Astrocyte (in vitro differentiated cells and primary cell): ENCODE data around the gene DIDO1. TPM values are rescaled to one million over a fixed set of nuclear protein-coding genes. Genes with fewer than 3 reads are reported as not detected.

Experiments used
- DNase-seq: peaks from one replicate; pipeline ENCODE4 v3.0.0-alpha.2; 2010; ENCODE audit warnings: low read depth
- FAIRE-seq: peaks from 2 replicates; lab custom pipeline; 2011; peaks lifted over from hg19 to GRCh38; lab: Jason Lieb, UNC
- H2AFZ ChIP-seq: 2 replicates; pipeline ENCODE4 v1.6.0; 2012; ENCODE audit warnings: low read depth, low read length, inconsistent platforms
- H3K27ac ChIP-seq: 2 replicates; pipeline ENCODE4 v1.5.1; 2011; ENCODE audit warnings: low read depth, low read length, inconsistent platforms
- H3K27me3 ChIP-seq: 2 replicates; pipeline ENCODE4 v1.6.0; 2011; ENCODE audit warnings: low read length, inconsistent platforms; ENCODE audit not compliant: insufficient read depth
- H3K36me3 ChIP-seq: 2 replicates; pipeline ENCODE4 v1.5.1; 2011; ENCODE audit warnings: low read length, inconsistent platforms; ENCODE audit not compliant: insufficient read depth
- H3K4me1 ChIP-seq: 2 replicates; pipeline ENCODE4 v1.5.1; 2011; ENCODE audit warnings: low read length, inconsistent platforms; ENCODE audit not compliant: insufficient read depth
- H3K4me2 ChIP-seq: 2 replicates; pipeline ENCODE4 v1.6.0; 2012; ENCODE audit warnings: low read length, inconsistent platforms
- H3K4me3 ChIP-seq: 2 replicates; pipeline ENCODE4 v1.5.1; 2011; ENCODE audit warnings: low read depth, mild to moderate bottlenecking, low read length, inconsistent platforms; ENCODE audit not compliant: insufficient read depth
- H3K79me2 ChIP-seq: 2 replicates; pipeline ENCODE4 v1.6.0; 2012; ENCODE audit warnings: mild to moderate bottlenecking, low read length, inconsistent platforms; ENCODE audit not compliant: insufficient read depth
- H3K9ac ChIP-seq: 2 replicates; pipeline ENCODE4 v1.6.0; 2012; ENCODE audit warnings: mild to moderate bottlenecking, low read length, inconsistent platforms
- H3K9me3 ChIP-seq: 2 replicates; pipeline ENCODE4 v1.5.1; 2012; ENCODE audit warnings: low read depth, mild to moderate bottlenecking, low read length, inconsistent platforms; ENCODE audit not compliant: insufficient read depth
- H4K20me1 ChIP-seq: 2 replicates; pipeline ENCODE4 v1.6.0; 2012; ENCODE audit warnings: low read length, inconsistent platforms; ENCODE audit not compliant: insufficient read depth
- H3K27ac Mint-ChIP-seq: one replicate; pipeline ENCODE4 v1.8.0; 2021; ENCODE audit warnings: mild to moderate bottlenecking, mixed read lengths; ENCODE audit not compliant: unreplicated experiment
- H3K27me3 Mint-ChIP-seq: one replicate; pipeline ENCODE4 v1.8.0; 2021; ENCODE audit warnings: low read depth, mixed read lengths; ENCODE audit not compliant: unreplicated experiment
- H3K36me3 Mint-ChIP-seq: one replicate; pipeline ENCODE4 v1.8.0; 2021; ENCODE audit warnings: low read depth, mixed read lengths; ENCODE audit not compliant: unreplicated experiment
- H3K4me1 Mint-ChIP-seq: one replicate; pipeline ENCODE4 v1.8.0; 2021; ENCODE audit warnings: low read depth, mixed read lengths; ENCODE audit not compliant: unreplicated experiment
- H3K4me3 Mint-ChIP-seq: one replicate; pipeline ENCODE4 v1.8.0; 2021; ENCODE audit warnings: mild to moderate bottlenecking, moderate library complexity, mixed read lengths; ENCODE audit not compliant: unreplicated experiment
- H3K9me3 Mint-ChIP-seq: one replicate; pipeline ENCODE4 v1.8.0; 2021; ENCODE audit warnings: mild to moderate bottlenecking, mixed read lengths; ENCODE audit not compliant: unreplicated experiment
- EZH2 ChIP-seq: IDR thresholded peaks from 2 replicates; pipeline ENCODE4 v1.6.1; 2012; ENCODE audit warnings: mild to moderate bottlenecking, low read length, inconsistent platforms; ENCODE audit not compliant: insufficient read depth
- total RNA-seq: library from RNA; stranded (reverse); gene quantifications from 2 replicates; pipeline ENCODE4 v1.2.1, GENCODE V29; 2021
- TF ChIP-seq, protein P1 (sequence below): IDR thresholded peaks from 2 replicates; pipeline ENCODE4 v1.5.1; 2011; ENCODE audit warnings: low read depth, mild to moderate bottlenecking, inconsistent platforms, low read length, moderate library complexity; ENCODE audit not compliant: insufficient read depth

The DIDO1 gene
- total RNA-seq, 1 donor from 2014 or later, result 39.0 TPM

DNA sequence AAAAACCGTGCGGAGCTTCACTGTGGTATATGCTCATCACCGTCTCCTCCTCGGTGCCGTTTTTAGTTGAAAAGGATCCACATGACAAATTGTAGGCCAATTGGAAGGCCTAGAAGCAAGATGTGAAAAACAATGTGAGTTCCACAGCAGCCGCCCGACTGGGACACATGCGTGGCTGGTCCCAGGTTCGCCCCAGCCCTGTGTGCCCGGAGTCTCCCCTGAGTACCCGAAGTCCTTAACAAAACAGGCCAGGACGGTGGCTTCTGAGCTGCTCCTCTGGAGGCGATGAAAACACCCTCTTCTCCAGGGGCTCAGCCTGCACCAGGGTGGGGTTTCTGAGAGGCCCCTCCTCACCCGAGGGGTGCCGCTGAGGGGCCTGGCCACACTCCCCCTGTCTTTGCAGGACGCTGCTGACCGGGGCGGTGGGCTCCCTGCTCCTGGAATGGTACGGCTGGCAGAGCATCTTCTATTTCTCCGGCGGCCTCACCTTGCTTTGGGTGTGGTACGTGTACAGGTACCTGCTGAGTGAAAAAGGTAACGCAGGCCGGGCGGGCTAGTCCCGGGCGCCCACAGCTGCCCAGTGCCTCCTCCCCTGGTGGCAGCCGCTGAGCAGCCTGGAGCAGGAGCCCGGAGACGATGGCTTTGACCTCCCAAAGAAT, 36.0 kb upstream of the DIDO1 start:
- no peak overlapping the region for H2AFZ ChIP-seq
- TF ChIP-seq EZH2, result no peak
- TF ChIP-seq, protein P1, sequence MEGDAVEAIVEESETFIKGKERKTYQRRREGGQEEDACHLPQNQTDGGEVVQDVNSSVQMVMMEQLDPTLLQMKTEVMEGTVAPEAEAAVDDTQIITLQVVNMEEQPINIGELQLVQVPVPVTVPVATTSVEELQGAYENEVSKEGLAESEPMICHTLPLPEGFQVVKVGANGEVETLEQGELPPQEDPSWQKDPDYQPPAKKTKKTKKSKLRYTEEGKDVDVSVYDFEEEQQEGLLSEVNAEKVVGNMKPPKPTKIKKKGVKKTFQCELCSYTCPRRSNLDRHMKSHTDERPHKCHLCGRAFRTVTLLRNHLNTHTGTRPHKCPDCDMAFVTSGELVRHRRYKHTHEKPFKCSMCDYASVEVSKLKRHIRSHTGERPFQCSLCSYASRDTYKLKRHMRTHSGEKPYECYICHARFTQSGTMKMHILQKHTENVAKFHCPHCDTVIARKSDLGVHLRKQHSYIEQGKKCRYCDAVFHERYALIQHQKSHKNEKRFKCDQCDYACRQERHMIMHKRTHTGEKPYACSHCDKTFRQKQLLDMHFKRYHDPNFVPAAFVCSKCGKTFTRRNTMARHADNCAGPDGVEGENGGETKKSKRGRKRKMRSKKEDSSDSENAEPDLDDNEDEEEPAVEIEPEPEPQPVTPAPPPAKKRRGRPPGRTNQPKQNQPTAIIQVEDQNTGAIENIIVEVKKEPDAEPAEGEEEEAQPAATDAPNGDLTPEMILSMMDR, result no peak
- H3K4me3 Mint-ChIP-seq, result no peak overlapping the region
- H3K4me1 ChIP-seq, result no peaks in the 10 kb centered on the region
- H4K20me1 ChIP-seq, result no peaks in the 10 kb centered on the region
- H3K27me3 Mint-ChIP-seq, result peaks cover 13% of the 10 kb centered on the region
- no peaks in the 10 kb centered on the region for H3K36me3 ChIP-seq
- no peaks in the 10 kb centered on the region for H3K4me1 Mint-ChIP-seq
- DNase-seq, result no peak
- FAIRE-seq, result no peak
- no peak overlapping the region for H3K4me3 ChIP-seq
- no peaks in the 10 kb centered on the region for H3K79me2 ChIP-seq
- H3K27me3 ChIP-seq, result no peaks in the 10 kb centered on the region
- no peak overlapping the region for H3K9ac ChIP-seq
- H3K36me3 Mint-ChIP-seq, result peaks cover 6% of the 10 kb centered on the region
- no peak overlapping the region for H3K4me2 ChIP-seq
- H3K9me3 ChIP-seq, result no peaks in the 10 kb centered on the region
- H3K9me3 Mint-ChIP-seq, result no peaks in the 10 kb centered on the region
- no peak overlapping the region for H3K27ac ChIP-seq
- no peak overlapping the region for H3K27ac Mint-ChIP-seq

DNA sequence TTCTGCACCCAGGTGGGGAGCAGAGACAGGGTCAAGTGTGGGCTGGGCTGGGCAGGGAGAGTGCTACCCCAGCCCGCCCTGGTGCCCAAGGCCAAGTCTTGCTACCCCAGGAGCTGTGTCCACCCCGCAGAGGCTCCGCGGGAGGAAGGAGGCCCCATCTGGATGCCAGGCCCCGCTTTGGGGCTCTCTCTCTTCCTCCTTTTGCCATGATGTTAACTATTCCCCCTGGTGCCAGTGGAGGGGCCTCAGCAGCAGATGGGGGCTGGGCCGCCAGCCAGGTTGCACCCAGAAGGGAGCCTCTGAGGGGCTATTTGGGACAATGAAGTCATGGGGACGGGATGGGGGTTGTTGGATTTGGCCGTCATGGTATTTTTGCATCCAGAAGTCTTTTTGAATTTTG, 35.5 kb upstream of the DIDO1 start:
- Mint-ChIP-seq H3K27me3 (peaks cover 13% of the 10 kb centered on the region), H3K4me3 (no peak overlapping the region), H3K4me1 (no peaks in the 10 kb centered on the region), H3K27ac (no peak overlapping the region), H3K36me3 (peaks cover 6% of the 10 kb centered on the region), H3K9me3 (no peaks in the 10 kb centered on the region)
- DNase-seq (no peak), FAIRE-seq (no peak)
- Histone ChIP-seq H3K9me3 (no peaks in the 10 kb centered on the region), H3K9ac (no peak overlapping the region), H3K4me3 (no peak overlapping the region), H2AFZ (no peak overlapping the region), H3K79me2 (no peaks in the 10 kb centered on the region), H3K27me3 (no peaks in the 10 kb centered on the region), H3K4me2 (no peak overlapping the region), H3K36me3 (no peaks in the 10 kb centered on the region), H3K4me1 (no peaks in the 10 kb centered on the region), H4K20me1 (no peaks in the 10 kb centered on the region), H3K27ac (no peak overlapping the region)
- no peak for TF ChIP-seq EZH2
- TF ChIP-seq, protein P1, result no peak

DNA sequence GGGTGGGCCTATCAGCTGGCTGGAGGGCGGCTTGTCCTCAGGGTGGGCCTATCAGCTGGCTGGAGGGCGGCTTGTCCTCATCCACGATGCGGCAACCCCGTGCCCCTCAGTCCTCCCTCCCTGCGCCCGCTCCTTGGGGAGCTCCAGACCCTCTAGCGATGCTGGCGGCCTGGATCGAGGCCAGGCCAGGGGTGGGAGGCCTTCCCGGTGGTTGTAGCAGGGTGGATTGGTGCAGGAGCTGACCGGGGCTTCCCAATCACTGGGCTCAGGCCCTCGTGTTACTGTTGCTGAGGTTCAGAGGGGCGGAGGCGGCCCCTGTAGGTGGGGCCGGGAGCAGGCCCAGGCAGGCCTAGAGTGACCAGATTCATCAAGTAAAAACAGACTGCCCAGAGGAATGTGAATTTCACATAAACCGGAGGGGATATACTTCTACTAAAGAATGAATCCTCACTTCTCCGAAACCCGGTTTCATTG, 35.0 kb upstream of the DIDO1 start:
- no peaks in the 10 kb centered on the region for H3K9me3 Mint-ChIP-seq

More for the DNA sequence above, 35.0 kb upstream of the DIDO1 start:
- H3K4me3 Mint-ChIP-seq, result no peak overlapping the region
- Histone ChIP-seq H3K4me2 (no peak overlapping the region), H3K79me2 (no peaks in the 10 kb centered on the region), H3K9me3 (no peaks in the 10 kb centered on the region), H3K4me3 (no peak overlapping the region), H3K9ac (no peak overlapping the region), H3K27ac (no peak overlapping the region), H4K20me1 (no peaks in the 10 kb centered on the region), H2AFZ (no peak overlapping the region), H3K4me1 (no peaks in the 10 kb centered on the region), H3K27me3 (no peaks in the 10 kb centered on the region), H3K36me3 (no peaks in the 10 kb centered on the region)
- no peak overlapping the region for H3K27ac Mint-ChIP-seq
- H3K4me1 Mint-ChIP-seq, result peaks cover under 1% of the 10 kb centered on the region
- peaks cover 6% of the 10 kb centered on the region for H3K36me3 Mint-ChIP-seq
- DNase-seq (no peak), FAIRE-seq (no peak)
- peaks cover 13% of the 10 kb centered on the region for H3K27me3 Mint-ChIP-seq
- TF ChIP-seq EZH2, result no peak
- TF ChIP-seq, protein P1, result no peak
